DMS114 treated with DMSO at 0.1 percent for 48 hours (cell line): ENCODE data around the gene GALNT7.

ENCODE experiments used
- DNase-seq: peaks from one replicate; lab custom pipeline; 2025; ENCODE audit not compliant: unreplicated experiment; lab: John Stamatoyannopoulos, UW

GALNT7 gene

GRCh38 chr4:173334891-173335752, 166.5 kb downstream of the GALNT7 start:
- peak; percentile 73 for DNase-seq

DNA sequence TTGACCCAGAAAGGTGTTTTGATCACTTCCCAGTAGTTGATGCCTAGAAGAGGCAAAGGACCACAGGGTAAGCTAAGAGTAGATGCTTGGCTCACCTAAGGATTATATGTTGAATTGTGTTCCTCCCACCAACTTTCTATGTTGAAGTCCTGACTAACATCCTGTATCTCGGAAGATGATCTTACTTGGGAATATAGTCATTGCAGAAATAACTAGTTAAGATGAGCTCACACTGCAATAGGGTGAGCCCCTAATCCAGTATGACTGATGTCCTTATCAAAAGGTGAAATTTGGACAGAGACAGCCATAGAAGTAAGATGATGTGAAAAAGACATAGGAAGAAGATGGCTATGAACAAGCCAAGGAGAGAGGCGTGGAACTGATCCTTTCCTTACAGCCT, 168.9 kb downstream of the GALNT7 start:
- DNase-seq: no peak

GRCh38 chr4:173343832-173344397, 175.3 kb downstream of the GALNT7 start:
- no peak for DNase-seq

DNA sequence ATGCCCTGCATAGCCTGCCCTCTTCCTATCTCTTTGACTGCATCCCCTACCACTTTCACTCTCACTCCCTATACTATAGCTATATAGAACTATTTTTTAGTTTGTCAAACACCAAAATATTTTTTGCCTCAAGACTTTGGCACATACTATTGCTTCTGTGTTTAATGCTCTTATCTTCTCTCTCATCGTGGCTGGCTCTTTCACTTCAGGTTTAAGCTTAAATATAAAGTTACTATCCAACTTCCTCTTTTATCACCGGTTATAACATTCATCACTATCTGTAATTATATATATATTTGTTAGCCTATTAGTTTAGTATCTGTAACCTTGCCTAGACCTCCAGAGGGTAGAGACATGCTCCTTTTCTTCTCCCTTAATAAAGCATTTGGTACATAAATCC, 177.0 kb downstream of the GALNT7 start:
- DNase-seq: no peak

- DNase-seq: no peak
Observed at GRCh38 chr4:173346074-173346473, 177.5 kb downstream of the GALNT7 start.

DNA sequence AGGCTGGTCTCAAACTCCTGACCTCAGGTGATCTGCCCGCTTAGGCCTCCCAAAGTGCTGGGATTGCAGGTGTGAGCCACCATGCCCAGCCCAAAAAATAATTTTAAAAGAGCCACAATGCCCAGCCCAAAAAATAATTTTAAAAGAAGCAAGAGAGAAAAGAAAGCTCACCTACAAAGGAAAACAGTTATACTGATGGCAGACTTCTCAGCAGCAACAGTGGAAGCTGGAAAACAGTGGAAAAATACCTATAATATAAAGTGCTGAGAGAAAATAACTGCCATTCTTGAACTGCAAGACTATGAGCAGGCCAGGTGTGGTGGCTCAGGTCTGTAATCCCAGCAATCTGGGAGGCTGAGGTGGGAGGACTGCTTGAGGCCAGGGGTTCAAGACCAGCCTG, 178.9 kb downstream of the GALNT7 start:
- DNase-seq: no peak

DNA sequence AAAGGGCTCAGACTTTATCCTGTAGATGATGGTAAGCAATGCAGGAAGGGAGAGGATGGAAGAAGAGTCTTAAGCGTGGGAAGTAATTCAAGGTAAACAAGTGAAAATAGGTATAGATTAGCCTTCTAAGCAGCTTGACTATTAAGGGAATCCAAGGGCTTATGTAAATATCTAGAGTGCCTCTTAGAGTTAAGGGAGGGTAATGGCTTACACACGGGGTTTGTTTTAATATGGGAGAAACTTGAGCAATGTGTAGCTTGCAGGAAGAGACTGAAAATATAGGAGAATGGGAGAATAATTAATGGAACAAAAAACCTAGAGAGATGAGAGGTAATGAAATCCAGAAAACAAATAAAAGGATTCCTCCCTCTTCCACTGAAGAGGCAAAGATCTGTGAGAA, 189.3 kb downstream of the GALNT7 start:
- DNase-seq: no peak

DNA sequence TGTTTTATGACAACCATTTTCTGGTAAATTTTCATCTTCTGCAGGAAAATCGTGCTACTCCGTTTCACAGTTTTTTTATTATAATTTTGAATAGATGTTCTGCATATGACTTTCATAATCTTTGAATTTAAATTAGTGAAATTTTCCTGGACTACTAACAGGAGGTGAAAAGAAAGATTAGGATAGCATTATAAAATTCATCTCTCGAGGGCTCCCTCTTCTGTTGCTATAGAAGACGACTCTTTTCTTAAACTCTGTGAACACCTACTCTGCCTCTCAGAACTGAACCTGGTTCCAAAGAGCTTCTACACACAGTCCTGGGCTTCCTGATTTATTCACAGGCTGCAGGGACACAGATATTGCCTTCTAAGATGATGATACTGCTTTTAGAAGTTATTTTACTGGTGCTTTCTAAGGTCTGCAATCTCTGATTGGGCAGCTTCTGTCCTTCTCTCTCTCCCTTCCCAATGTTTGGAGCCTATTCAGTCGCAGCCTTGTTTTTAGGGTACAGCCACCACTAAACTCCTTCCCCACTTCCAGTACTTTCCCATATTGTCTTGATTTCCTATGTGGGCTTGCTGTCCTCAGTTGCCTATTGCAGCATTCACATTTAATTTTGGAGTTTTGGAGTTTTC, 192.1 kb downstream of the GALNT7 start:
- DNase-seq: no peak

- DNase-seq: no peak
Observed at GRCh38 chr4:173362666-173363065, 194.1 kb downstream of the GALNT7 start.

- DNase-seq: no peak
Observed at GRCh38 chr4:173365359-173365996, 196.9 kb downstream of the GALNT7 start.

- DNase-seq: no peak
Observed at GRCh38 chr4:173367285-173367684, 198.7 kb downstream of the GALNT7 start.

- no peak for DNase-seq
Observed at GRCh38 chr4:173367946-173368345, 199.3 kb downstream of the GALNT7 start.

- no peak for DNase-seq
Observed at GRCh38 chr4:173370130-173370476, 201.5 kb downstream of the GALNT7 start.

DNA sequence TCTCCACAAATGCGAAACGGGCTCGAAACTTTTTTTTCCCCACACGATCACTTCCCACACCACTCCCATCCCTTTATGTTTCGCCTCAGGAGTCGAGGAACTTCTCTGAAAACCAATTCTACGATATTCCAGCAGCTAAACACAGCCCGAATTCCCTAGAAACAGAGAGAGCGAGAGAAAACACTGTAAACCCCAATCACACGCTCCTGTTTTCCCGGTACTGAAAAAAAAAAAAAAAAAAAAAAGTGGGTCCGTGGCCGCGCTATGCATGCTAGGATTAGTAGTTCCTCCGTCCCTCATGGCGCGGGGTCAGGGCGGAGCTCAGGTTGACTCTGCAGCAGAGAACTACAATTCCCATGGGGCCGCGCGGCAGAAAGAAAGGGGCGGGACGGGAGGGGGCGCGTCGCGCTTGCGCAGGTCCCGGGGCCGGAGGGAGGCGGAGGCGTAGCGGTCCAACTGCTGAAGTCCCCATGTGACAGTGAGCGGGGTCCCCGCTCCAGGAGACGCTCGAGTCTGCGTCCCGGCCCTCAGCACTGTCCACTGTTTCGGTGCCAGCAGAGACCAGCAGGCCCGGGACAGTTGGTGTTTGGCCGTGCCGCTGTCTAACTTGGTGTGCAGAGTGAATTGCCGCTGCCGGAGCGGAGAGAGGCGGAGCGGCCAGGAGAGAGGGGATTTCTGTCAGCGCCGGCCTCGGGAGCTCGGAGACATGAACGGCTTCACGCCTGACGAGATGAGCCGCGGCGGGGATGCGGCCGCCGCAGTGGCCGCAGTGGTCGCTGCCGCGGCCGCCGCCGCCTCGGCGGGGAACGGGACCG, 202.1 kb downstream of the GALNT7 start, which contains the start of gene SAP30:
TSS of gene SAP30 (plus strand) at position 478 of the 815 bp plus-strand sequence. CDS start at position 707, 229 bp downstream.
- DNase-seq: peak; percentile 93

- peak; percentile 18 for DNase-seq
Observed at GRCh38 chr4:173371292-173372192, 202.9 kb downstream of the GALNT7 start.
